HG03469 (cell line): ENCODE measurements around the gene SUPT3H.
A peak's percentile ranks its signal among the peaks of the same experiment; 100 is the strongest.

Experiments used
- ATAC-seq: cut with Tn5 transposase; IDR thresholded peaks from one replicate; pipeline ENCODE4 v1.9.1; 2021; ENCODE audit warnings: mild to moderate bottlenecking, moderate library complexity, moderate number of reproducible peaks; ENCODE audit not compliant: unreplicated experiment

SUPT3H gene

GRCh38 chr6:44855562-44856411 lies 521.9 kb downstream of the SUPT3H start:
- ATAC-seq = no peak

DNA sequence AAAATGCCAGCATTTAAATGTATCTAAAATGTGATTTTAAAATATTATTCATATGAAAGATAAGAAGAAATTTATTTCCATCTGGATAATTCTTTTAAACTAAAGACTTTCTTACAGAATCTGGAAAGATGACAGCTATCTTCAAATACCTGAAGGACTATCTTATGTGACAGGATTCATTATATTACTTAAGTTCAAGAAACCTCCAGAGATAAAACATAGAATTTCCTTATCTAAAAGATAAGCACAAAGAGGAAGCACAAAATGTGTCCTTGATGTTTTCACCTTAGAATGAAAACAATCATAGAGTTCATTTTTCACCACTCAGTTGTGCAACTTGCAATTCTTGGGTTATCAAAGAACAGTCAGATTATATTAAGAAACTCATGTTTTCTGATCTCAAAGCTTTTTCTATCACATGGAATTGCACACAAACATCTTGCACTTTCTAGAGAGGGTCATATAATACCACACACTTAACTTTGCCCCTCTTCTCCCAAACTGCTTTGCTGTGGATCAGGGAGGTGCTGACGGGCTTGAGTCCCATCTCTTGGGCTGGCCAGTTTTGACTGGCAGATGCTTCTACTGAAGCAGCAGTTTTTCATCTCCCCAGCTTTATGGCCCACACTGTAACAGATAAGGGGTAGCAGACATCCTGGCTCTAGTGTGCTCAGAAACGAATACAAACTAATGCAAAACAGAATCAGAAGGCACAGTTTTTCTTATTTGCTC lies 522.9 kb downstream of the SUPT3H start:
- ATAC-seq = no peak

DNA sequence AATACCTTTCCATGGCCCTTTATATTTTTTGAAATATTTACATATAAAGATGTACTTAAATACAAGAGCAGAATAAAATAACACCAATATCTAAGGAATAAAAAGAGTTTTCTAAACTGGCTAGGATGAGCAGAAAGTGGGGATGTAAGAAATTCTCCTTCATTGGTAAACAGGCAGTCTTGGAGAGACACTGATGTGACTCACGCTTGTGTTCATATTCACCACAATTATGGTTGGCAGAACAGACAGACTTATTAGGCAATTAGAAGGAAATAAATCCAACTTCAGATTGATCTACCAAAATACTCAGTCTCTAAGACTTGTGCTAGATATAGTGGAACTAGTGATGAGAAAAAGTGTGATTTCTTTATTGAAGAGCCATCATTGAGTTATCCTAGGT lies 526.6 kb downstream of the SUPT3H start:
- ATAC-seq = no peak

DNA sequence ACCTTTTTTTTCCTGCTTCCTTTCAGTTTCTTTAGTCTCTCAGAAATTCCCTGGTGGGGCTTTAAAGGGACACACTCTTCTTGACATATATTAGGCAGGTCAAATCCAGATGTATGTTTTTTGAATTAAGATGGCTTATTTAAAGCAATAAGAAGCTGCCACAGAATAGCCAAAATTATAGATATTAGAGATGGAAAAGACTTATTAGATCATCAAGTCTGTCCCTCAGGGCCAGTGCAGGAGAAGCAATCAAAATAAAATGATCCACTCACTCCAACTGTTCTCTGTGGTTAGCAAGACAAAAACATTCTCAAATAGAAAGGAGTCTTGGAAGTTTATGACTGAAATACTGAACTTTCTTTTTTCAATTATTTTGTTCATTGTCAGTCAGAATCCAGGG lies 527.4 kb downstream of the SUPT3H start:
- no peak for ATAC-seq

GRCh38 chr6:44849806-44850205 lies 527.9 kb downstream of the SUPT3H start:
- no peak for ATAC-seq

GRCh38 chr6:44843734-44844133 lies 534.0 kb downstream of the SUPT3H start:
- ATAC-seq = no peak

DNA sequence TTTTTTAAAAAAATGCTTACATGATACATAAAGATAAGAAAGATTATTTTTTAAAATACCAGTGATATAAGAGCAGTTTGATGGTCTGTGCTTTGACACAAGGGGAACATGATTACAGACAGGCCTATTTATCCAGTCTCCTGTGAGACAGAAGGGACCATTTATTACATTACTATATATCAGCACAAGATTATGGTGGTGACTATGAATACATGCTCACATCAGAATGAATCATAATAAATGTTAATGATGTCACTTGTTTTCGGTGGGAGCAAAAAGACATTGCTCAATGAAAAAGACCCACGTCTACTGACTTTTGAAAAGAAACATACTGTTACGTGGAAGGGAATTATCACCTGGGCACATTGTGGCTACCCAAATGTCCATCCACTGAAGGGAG lies 535.1 kb downstream of the SUPT3H start:
- no peak for ATAC-seq

DNA sequence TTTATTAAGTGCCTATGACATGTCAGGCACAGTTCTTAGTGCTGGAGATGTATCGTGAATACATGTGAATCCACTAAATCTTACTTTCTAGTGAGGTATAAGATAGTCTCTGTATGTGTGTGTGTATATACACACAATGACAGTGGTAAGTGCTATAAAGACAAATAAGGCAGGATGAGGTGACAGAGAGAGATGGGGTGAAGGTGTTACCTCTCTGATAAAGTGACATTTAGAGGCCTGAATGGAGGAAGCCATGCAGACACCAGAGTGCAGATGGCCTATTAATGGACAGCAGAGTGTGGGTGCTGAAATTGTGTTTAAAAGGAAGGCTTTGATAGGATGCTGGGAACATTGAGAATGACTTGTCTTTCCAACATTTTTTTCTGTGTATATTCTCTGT lies 535.9 kb downstream of the SUPT3H start:
- ATAC-seq = no peak

- ATAC-seq = no peak
Observed at GRCh38 chr6:44837741-44838140, 540.0 kb downstream of the SUPT3H start.

GRCh38 chr6:44837255-44837654 lies 540.5 kb downstream of the SUPT3H start:
- ATAC-seq = no peak

- peak; percentile 60 for ATAC-seq
Observed at GRCh38 chr6:44833248-44833647, 544.5 kb downstream of the SUPT3H start.

GRCh38 chr6:44831002-44831610 lies 546.6 kb downstream of the SUPT3H start:
- ATAC-seq = no peak

- ATAC-seq = peak; percentile 49
Observed at GRCh38 chr6:44829836-44830235, 547.9 kb downstream of the SUPT3H start.

DNA sequence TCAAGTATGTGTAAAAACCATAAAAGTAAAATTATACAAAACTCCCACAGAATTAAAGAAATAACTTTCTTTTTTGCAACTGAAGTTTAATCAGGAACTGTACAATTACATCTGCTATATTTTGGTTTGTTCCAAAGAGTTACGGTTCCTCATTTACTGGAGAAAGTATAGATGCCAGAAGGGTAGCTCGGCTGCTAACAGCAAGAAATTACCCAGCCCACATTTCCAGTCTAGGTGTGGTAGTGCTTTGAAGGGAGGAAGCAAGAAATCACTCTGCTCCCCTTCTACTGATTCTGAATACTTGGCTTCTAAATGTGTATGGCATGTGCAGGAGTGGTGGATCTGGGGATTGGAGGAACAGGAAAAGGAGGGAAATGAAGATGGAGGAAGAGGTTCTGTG lies 549.0 kb downstream of the SUPT3H start:
- no peak for ATAC-seq

DNA sequence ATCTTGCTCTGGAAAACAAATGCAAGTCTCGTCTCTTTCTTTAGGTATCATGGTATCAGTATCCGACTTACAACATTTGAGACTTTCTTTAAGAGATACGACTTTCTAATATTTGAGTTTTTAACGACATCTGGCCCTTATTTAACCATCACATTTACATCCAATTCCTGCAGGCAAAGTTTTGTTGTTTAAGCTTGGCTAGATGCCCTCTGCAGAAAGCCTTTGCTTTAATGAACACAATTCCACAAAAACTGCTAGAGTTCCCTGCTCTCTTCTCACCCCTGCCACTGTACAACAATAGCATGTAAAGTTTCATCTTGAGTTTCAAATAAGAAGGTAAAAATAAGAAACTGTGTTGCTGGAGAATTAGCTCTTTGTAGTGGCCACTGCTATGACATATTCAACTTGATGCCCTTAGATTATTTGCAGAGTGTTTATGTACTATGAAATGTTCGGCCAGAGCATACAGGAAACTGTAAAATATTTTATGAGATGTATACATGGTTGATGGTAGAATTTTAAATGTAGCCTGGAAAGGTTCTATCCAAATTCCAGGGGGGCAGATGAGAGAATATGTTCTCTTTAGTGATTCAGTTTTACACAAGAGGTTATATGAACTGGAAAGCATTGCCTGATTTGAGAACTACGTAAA lies 551.6 kb downstream of the SUPT3H start:
- no peak for ATAC-seq

DNA sequence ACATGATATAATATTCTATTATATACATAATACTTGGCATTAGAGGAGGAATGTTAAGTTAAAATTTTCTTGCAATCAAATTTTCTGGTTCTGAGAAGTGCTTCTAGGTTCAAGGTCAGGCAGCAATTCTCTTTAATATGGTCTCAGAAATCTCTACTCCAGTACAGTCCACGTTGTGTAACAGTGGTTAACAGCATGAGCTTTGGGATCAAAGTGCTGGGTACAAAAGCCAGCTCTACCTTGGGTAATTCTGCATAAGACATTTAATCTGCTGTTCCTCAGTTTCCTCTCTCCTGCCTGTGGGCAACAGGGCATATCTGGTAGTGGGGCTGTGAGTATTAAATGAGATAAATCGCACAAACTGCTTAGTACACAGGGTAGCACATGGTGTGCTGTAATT lies 552.5 kb downstream of the SUPT3H start:
- no peak for ATAC-seq

- no peak for ATAC-seq
Observed at GRCh38 chr6:44824567-44824966, 553.2 kb downstream of the SUPT3H start.

GRCh38 chr6:44820759-44821158 lies 557.0 kb downstream of the SUPT3H start:
- ATAC-seq = no peak

DNA sequence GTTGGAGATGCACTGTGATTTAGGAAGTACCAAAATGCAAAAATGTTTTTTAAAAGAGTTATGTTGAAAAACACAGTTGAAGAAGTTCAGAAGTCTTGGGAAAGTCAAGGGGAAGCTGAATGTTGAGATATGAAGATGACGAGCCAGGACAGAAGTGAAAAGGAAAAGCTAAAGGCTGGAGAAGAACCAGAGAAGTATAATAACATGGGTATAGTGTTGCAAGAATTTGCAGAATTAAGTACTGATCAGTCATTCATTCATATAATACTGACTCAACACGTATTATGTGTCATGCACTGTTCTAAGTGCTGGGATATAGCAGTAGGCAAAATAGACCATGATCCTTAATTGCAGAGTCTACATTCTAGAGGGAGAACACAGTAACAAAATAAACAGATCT lies 557.4 kb downstream of the SUPT3H start:
- ATAC-seq = no peak

DNA sequence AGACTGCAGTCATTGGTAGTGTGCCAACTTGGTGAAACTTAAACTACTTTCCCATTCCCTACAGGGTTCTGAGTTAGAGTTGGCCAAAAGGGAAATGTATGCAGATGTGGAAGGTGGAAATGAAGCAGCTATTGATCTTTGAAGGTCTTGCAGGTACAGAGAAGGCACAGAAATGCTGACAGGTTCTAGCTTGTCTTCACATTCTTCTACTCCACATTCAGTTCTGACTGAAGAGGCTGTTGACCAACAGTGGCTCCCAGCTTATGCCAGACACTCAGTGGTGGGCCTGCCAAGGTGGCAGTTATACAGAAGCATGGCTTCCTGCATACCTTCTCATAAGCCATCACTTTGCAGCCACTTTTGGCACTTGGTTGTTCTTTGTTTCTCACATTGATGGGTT lies 566.3 kb downstream of the SUPT3H start:
- ATAC-seq = no peak

DNA sequence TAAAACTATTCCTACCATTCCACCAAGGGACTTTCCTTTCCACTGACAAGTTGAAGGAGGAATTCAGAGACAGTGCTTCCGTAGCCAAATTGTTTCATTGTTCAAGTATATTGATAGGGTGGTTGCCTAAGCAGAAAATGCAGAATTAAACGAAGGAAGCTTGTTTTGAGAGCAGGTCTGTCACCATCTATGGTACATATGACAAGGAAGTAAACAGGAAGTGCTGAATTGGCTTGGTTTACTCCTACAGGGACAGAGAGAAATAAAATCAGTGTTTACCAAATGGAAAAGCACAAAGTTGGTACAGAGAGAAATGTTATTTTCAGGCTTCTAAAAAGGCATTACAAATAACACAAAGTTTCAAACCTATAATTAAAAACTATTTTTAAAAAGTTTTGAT lies 568.5 kb downstream of the SUPT3H start:
- no peak for ATAC-seq
